IMR-90 (cell line): ENCODE data around the gene GNA15. TPM values are rescaled to one million over a fixed set of nuclear protein-coding genes. Genes with fewer than 3 reads are reported as not detected.

ENCODE experiments used
- ATAC-seq: fragments of 200-7000 bp; cut with Tn5 transposase; 2 replicates; pipeline ENCODE4 v1.9.1; 2020; ENCODE audit warnings: low read depth, mild to moderate bottlenecking, moderate library complexity
- BruUV-seq: library from RNA; stranded (reverse); fragments of 400-500 nt; replicated peaks from 2 replicates; lab custom pipeline; 2021; lab: Mats Ljungman, UMichigan
- CTCF ChIA-PET: fragments of 300-600 bp; formaldehyde crosslinking; extraction: SDS; loops from one replicate; lab custom pipeline; 2021; ENCODE audit warnings: antibody characterized with exemption; lab: Yijun Ruan, JAX
- POLR2A ChIA-PET: fragments of 300-600 bp; sonication (Branson Sonifier 250); formaldehyde crosslinking; loops from one replicate; lab custom pipeline; 2022; ENCODE audit warnings: antibody characterized with exemption; ENCODE audit not compliant: unreplicated experiment; lab: Charles Lee
- DNase-seq: peaks from one replicate; pipeline ENCODE4 v3.0.0; 2013
- H2AFZ ChIP-seq: replicated peaks from 2 replicates; pipeline ENCODE3; 2013; ENCODE audit warnings: low read length, mild to moderate bottlenecking; ENCODE audit not compliant: poor library complexity
- H2AK5ac ChIP-seq: 2 replicates; pipeline ENCODE4 v1.6.1; 2013; ENCODE audit warnings: low read depth, low read length, inconsistent platforms
- H2AK9ac ChIP-seq: replicated peaks from 2 replicates; pipeline ENCODE3; 2013; ENCODE audit warnings: mild to moderate bottlenecking, low read depth, low read length, moderate library complexity; ENCODE audit not compliant: poor library complexity
- H2BK120ac ChIP-seq: 2 replicates; pipeline ENCODE4 v1.6.1; 2013; ENCODE audit warnings: low read depth, low read length, inconsistent platforms
- H2BK15ac ChIP-seq: 3 replicates; pipeline ENCODE4 v1.6.1; 2013; ENCODE audit warnings: low read depth, low read length, inconsistent platforms
- H2BK20ac ChIP-seq: 2 replicates; pipeline ENCODE4 v1.6.1; 2013; ENCODE audit warnings: low read depth, mild to moderate bottlenecking, inconsistent platforms, low read length, moderate library complexity
- H2BK5ac ChIP-seq: 2 replicates; pipeline ENCODE4 v1.6.1; 2013; ENCODE audit warnings: mild to moderate bottlenecking, low read depth, low read length, inconsistent platforms; ENCODE audit not compliant: poor library complexity, severe bottlenecking
- H3K14ac ChIP-seq: replicated peaks from 2 replicates; pipeline ENCODE4 v1.6.1; 2013; ENCODE audit warnings: low read depth, low read length, inconsistent platforms
- H3K18ac ChIP-seq: 2 replicates; pipeline ENCODE4 v1.6.1; 2013; ENCODE audit warnings: low read depth, low read length, control low read depth
- H3K23ac ChIP-seq: 2 replicates; pipeline ENCODE4 v1.6.1; 2013; ENCODE audit warnings: low read depth, low read length, inconsistent platforms
- H3K27ac ChIP-seq: 2 replicates; pipeline ENCODE4 v1.5.1; 2013; ENCODE audit warnings: mild to moderate bottlenecking, control low read depth, low read length; ENCODE audit not compliant: insufficient read depth
- H3K27me3 ChIP-seq: 2 replicates; pipeline ENCODE4 v1.6.1; 2013; ENCODE audit warnings: low read length; ENCODE audit not compliant: control insufficient read depth, insufficient read depth
- H3K36me3 ChIP-seq: 2 replicates; pipeline ENCODE4 v1.6.1; 2013; ENCODE audit warnings: low read length, mixed read lengths; ENCODE audit not compliant: control insufficient read depth, insufficient read depth
- H3K4ac ChIP-seq: 2 replicates; pipeline ENCODE4 v1.6.1; 2013; ENCODE audit warnings: low read depth, low read length, inconsistent platforms
- H3K4me1 ChIP-seq: 2 replicates; pipeline ENCODE4 v1.6.1; 2013; ENCODE audit warnings: low read length, mixed read lengths; ENCODE audit not compliant: control insufficient read depth, insufficient read depth
- H3K4me2 ChIP-seq: 2 replicates; pipeline ENCODE4 v1.6.1; 2013; ENCODE audit warnings: low read depth, mild to moderate bottlenecking, control low read depth, low read length, moderate library complexity
- H3K4me3 ChIP-seq: 2 replicates; pipeline ENCODE4 v1.5.1; 2013; ENCODE audit warnings: low read depth, mild to moderate bottlenecking, control low read depth, low read length, moderate library complexity; ENCODE audit not compliant: insufficient read depth
- H3K56ac ChIP-seq: 2 replicates; pipeline ENCODE4 v1.6.1; 2013; ENCODE audit warnings: low read length, inconsistent platforms; ENCODE audit not compliant: insufficient read depth; ENCODE audit errors: extremely low read depth
- H3K79me1 ChIP-seq, 2 experiments: 2 replicates each; pipeline ENCODE4 v1.6.1; 2013; ENCODE audit warnings: low read length in 2 of 2, inconsistent platforms in 1 of 2, low read depth in 1 of 2
- H3K9ac ChIP-seq: 2 replicates; pipeline ENCODE4 v1.6.1; 2013; ENCODE audit warnings: low read depth, low read length, control low read depth
- H3K9me1 ChIP-seq: 2 replicates; pipeline ENCODE4 v1.6.1; 2013; ENCODE audit warnings: low read length, inconsistent platforms; ENCODE audit not compliant: insufficient read depth
- H3K9me3 ChIP-seq: 2 replicates; pipeline ENCODE4 v1.6.1; 2013; ENCODE audit warnings: low read length; ENCODE audit not compliant: control insufficient read depth, insufficient read depth
- H4K20me1 ChIP-seq: 2 replicates; pipeline ENCODE4 v1.6.1; 2013; ENCODE audit warnings: low read length, inconsistent platforms; ENCODE audit not compliant: insufficient read depth
- H4K5ac ChIP-seq: 2 replicates; pipeline ENCODE4 v1.6.1; 2013; ENCODE audit warnings: mild to moderate bottlenecking, low read depth, low read length, control low read depth
- H4K8ac ChIP-seq, 2 experiments: 2 replicates each; pipeline ENCODE4 v1.6.1; 2013; ENCODE audit warnings: low read depth in 2 of 2, low read length in 2 of 2, control low read depth in 1 of 2, inconsistent platforms in 1 of 2
- H4K91ac ChIP-seq: 2 replicates; pipeline ENCODE4 v1.6.1; 2013; ENCODE audit warnings: low read depth, low read length, inconsistent platforms; ENCODE audit not compliant: insufficient read depth
- BHLHE40 ChIP-seq: fragments of 150-350 bp; IDR thresholded peaks from 2 replicates; pipeline ENCODE4 v1.6.1; 2016; ENCODE audit warnings: mild to moderate bottlenecking, low read depth, low read length
- CEBPB ChIP-seq: IDR thresholded peaks from 2 replicates; pipeline ENCODE4 v1.6.1; 2012; ENCODE audit warnings: low read depth, low read length, improper control_type of control experiment
- CHD1 ChIP-seq: IDR thresholded peaks from 2 replicates; pipeline ENCODE4 v1.6.1; 2012; ENCODE audit warnings: low read depth, low read length, improper control_type of control experiment
- ELK1 ChIP-seq: fragments of 150-350 bp; IDR thresholded peaks from 2 replicates; pipeline ENCODE4 v1.6.1; 2016; ENCODE audit warnings: low read depth, mild to moderate bottlenecking, low read length, moderate library complexity, borderline replicate concordance
- FOS ChIP-seq: fragments of 150-350 bp; IDR thresholded peaks from 2 replicates; pipeline ENCODE4 v1.6.1; 2016; ENCODE audit warnings: low read depth, low read length
- MAFK ChIP-seq: IDR thresholded peaks from 2 replicates; pipeline ENCODE4 v1.6.1; 2012; ENCODE audit warnings: low read depth, low read length, improper control_type of control experiment
- MAZ ChIP-seq: IDR thresholded peaks from 2 replicates; pipeline ENCODE4 v1.6.1; 2012; ENCODE audit warnings: low read depth, mild to moderate bottlenecking, low read length, improper control_type of control experiment, moderate library complexity, borderline replicate concordance
- MXI1 ChIP-seq: IDR thresholded peaks from 2 replicates; pipeline ENCODE4 v1.6.1; 2012; ENCODE audit warnings: low read depth, mild to moderate bottlenecking, low read length, moderate library complexity, borderline replicate concordance
- NFE2L2 ChIP-seq: fragments of 150-350 bp; IDR thresholded peaks from 2 replicates; pipeline ENCODE4 v1.6.1; 2016; ENCODE audit warnings: low read depth, mild to moderate bottlenecking, low read length
- POLR2A ChIP-seq: IDR thresholded peaks from 2 replicates; pipeline ENCODE4 v1.6.1; 2012; ENCODE audit warnings: mild to moderate bottlenecking, low read depth, low read length
- RAD21 ChIP-seq: IDR thresholded peaks from 2 replicates; pipeline ENCODE4 v1.6.1; 2012; ENCODE audit warnings: low read length, improper control_type of control experiment
- RCOR1 ChIP-seq: IDR thresholded peaks from 2 replicates; pipeline ENCODE4 v1.6.1; 2012; ENCODE audit warnings: mild to moderate bottlenecking, low read length, improper control_type of control experiment; ENCODE audit not compliant: insufficient replicate concordance
- RFX5 ChIP-seq: IDR thresholded peaks from 2 replicates; pipeline ENCODE4 v1.8.0; 2012; ENCODE audit warnings: low read depth, mild to moderate bottlenecking, low read length, moderate library complexity
- SMC3 ChIP-seq: fragments of 150-350 bp; IDR thresholded peaks from 2 replicates; pipeline ENCODE4 v1.6.1; 2016; ENCODE audit warnings: low read depth, mild to moderate bottlenecking, antibody characterized with exemption, low read length, moderate library complexity
- USF2 ChIP-seq: fragments of 150-350 bp; IDR thresholded peaks from 2 replicates; pipeline ENCODE4 v1.6.1; 2017; ENCODE audit warnings: mild to moderate bottlenecking, antibody characterized with exemption, low read length, low read depth
- WGBS, 2 experiments: methylation state at CpG; one replicate each; pipeline versions ENCODE4 v1.1.5 to v1.1.7; 2013; ENCODE audit warnings: missing lambda C conversion rate in 2 of 2; ENCODE audit not compliant: insufficient read length in 1 of 2; ENCODE audit errors: extremely low coverage in 2 of 2; 5-methylcytosine and 5-hydroxymethylcytosine counted together
- dilution Hi-C: fragments of 300-500 bp; cut with HindIII; formaldehyde crosslinking; loops from one replicate; pipeline ENCODE4 v1.14.3; 2018; ENCODE audit warnings: low sequenced_read_pairs; ENCODE audit not compliant: unreplicated experiment
- in situ Hi-C: fragments of 300-500 bp; cut with MboI; formaldehyde crosslinking; loops from 3 replicates; pipeline ENCODE4 v1.14.3; 2019; ENCODE audit warnings: low sequenced_read_pairs, inconsistent platforms, mixed read lengths
- intact Hi-C: fragments of 100-400 bp; cut with micrococcal nuclease; formaldehyde crosslinking; loops from 2 replicates; pipeline ENCODE4 v1.10.0; 2022
- polyA plus RNA-seq, 3 experiments: library from polyadenylated mRNA; depleted of rRNA; stranded (reverse); fragments of >200 nt; gene quantifications; 2 replicates each; pipeline ENCODE4 v1.2.3, GENCODE V29; 2012; ENCODE audit warnings: low replicate concordance in 1 of 3
- total RNA-seq: library from RNA; depleted of rRNA; stranded (reverse); fragments of >200 nt; gene quantifications from 2 replicates; pipeline ENCODE4 v1.2.3, GENCODE V29; 2012
- TF ChIP-seq, protein P1 (sequence below): conservative IDR thresholded peaks from 2 replicates; pipeline ENCODE4 v1.5.1; 2012; ENCODE audit warnings: mild to moderate bottlenecking, low read depth, low read length, improper control_type of control experiment

Gene GNA15
- total and polyA plus RNA-seq, 2 of the 4 experiments (the other 2 are of a cell fraction): 0.18 TPM; not detected in 1

GRCh38 chr19:3129112-3129511 lies 6.7 kb upstream of the GNA15 start:
- no peaks in the 10 kb centered on the region for H3K79me1 ChIP-seq
- H3K23ac ChIP-seq: no peak overlapping the region
- H4K91ac ChIP-seq: no peak overlapping the region
- dilution Hi-C loops: no loop called here
- DNase-seq: peak; percentile 71
- intact Hi-C loops: loop anchor here (1.0 kb wide), 1 partner anchor 34 kb away; no protein-coding TSS in a partner anchor
- no TSS peak for BruUV-seq
- TF ChIP-seq RCOR1 (no peak), ELK1 (no peak), CEBPB (no peak), POLR2A (no peak), MAZ (no peak), RAD21 (peak; percentile 61), BHLHE40 (no peak), MXI1 (no peak), USF2 (no peak), MAFK (no peak), NFE2L2 (no peak), CHD1 (no peak), RFX5 (no peak), FOS (no peak), SMC3 (peak; percentile 87)
- TF ChIP-seq, protein P1, sequence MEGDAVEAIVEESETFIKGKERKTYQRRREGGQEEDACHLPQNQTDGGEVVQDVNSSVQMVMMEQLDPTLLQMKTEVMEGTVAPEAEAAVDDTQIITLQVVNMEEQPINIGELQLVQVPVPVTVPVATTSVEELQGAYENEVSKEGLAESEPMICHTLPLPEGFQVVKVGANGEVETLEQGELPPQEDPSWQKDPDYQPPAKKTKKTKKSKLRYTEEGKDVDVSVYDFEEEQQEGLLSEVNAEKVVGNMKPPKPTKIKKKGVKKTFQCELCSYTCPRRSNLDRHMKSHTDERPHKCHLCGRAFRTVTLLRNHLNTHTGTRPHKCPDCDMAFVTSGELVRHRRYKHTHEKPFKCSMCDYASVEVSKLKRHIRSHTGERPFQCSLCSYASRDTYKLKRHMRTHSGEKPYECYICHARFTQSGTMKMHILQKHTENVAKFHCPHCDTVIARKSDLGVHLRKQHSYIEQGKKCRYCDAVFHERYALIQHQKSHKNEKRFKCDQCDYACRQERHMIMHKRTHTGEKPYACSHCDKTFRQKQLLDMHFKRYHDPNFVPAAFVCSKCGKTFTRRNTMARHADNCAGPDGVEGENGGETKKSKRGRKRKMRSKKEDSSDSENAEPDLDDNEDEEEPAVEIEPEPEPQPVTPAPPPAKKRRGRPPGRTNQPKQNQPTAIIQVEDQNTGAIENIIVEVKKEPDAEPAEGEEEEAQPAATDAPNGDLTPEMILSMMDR: peak; percentile 69
- no peak overlapping the region for H3K4me3 ChIP-seq
- no peak overlapping the region for H3K18ac ChIP-seq
- POLR2A ChIA-PET: no interaction called here
- H2BK120ac ChIP-seq: no peak overlapping the region
- in situ Hi-C loops: no loop called here
- H3K27me3 ChIP-seq: no peaks in the 10 kb centered on the region
- H2AFZ ChIP-seq: no peak overlapping the region
- no peaks in the 10 kb centered on the region for H3K9me3 ChIP-seq
- H2AK9ac ChIP-seq: no peak overlapping the region
- H2BK5ac ChIP-seq: no peak overlapping the region
- no peak for ATAC-seq
- H2AK5ac ChIP-seq: no peak overlapping the region
- H3K56ac ChIP-seq: no peak overlapping the region
- CTCF ChIA-PET: interaction anchor here (0.5 to 1.2 kb wide), 6 partner anchors 13 to 406 kb away, joined by 3 to 8 read pairs (median 4); no protein-coding TSS in a partner anchor
- H3K9ac ChIP-seq: no peak overlapping the region
- no peak overlapping the region for H2BK15ac ChIP-seq
- H3K27ac ChIP-seq: no peak overlapping the region
- no peaks in the 10 kb centered on the region for H3K9me1 ChIP-seq
- no peak overlapping the region for H3K4me2 ChIP-seq
- H4K5ac ChIP-seq: no peak overlapping the region
- H3K36me3 ChIP-seq: no peaks in the 10 kb centered on the region
- no peak overlapping the region for H2BK20ac ChIP-seq
- no peak overlapping the region for H4K8ac ChIP-seq
- no CpG with 5 or more reads among the region's 1 CpG for WGBS, 2 experiments
- no peaks in the 10 kb centered on the region for H3K4me1 ChIP-seq
- no peak overlapping the region for H3K14ac ChIP-seq
- H3K4ac ChIP-seq: no peak overlapping the region
- H4K20me1 ChIP-seq: peaks cover 2% of the 10 kb centered on the region; the same call in 1 of the 2 replicates
